NCI-H2081 treated with DMSO at 0.1 percent for 48 hours (cell line): ENCODE results near the gene RP2.

Source experiments
- DNase-seq: peaks from one replicate; lab custom pipeline; 2025; lab: John Stamatoyannopoulos, UW

Gene RP2

DNA sequence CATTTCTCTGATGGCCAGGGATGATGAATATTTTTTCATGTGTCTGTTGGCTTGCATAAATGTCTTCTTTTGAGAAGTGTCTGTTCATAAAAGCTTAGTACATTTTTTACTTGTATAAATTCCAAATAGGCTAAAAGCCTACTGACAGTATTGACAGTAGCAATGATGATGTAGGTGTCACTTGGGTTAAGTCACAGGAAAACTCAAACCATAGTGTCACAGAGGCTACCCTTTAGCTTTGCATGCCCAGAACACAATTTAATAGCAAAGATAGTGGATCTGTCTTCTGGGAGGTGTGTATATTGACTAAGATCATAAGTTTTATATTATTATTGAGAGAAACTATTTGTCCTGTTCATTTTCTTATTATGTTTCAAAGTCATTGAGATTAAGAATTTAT lies 8.1 kb downstream of the RP2 start:
- no peak for DNase-seq

DNA sequence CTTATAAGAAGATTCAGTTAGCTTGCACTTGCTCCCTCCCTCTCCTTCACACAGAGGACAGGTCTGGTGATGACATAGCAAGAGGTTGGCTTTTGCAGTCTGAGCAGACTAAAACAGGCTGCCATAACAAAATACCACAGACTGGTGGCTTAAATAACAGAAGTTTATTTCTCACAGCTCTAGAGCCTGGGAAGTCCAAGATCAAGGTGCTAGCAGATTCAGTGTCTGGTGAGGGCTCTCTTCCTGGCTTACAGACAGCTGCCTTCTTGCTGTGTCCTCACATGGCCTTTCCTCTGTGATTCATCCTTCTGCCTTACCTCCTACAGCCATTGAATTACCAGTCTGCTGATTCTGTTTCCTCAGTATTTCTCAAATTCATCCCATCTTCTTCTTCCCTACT lies 13.1 kb downstream of the RP2 start:
- no peak for DNase-seq

DNA sequence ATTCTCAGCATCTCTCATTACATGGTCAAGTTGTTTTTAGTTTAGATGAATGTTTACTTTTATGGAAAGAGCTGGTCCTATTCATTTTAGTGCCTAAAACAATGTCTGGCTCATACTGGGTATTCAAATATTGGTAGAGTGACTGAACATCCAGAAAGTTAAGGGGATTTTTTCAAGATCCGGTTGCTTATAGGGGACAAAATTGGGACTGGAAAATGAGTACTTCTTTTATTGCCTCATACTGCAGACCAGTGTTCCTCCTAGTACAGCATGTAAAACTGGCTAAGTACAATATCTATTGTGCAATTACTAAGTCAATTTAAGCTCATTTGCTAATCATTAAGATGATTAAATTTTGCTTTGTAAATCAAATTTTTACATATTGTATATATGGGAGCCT lies 13.9 kb downstream of the RP2 start:
- DNase-seq: no peak

DNA sequence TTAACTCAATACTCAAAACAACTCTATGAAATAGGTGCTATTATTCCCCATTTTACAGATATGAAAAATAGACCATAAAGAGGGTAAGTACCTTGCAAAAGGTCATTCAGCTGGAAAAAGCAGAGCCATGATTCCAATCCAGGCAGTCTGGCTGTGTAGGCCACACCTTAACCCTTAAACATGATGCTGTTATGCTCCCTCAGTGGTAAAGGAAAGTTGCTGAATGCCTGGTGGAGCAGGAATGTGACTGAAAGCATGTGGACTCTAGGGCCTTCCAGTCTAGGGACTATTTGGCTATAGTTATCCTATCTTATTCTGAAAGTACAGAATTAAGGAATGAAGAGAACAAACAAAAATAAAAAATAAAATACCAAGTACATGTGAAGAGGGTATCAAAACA lies 19.6 kb downstream of the RP2 start:
- no peak for DNase-seq

DNA sequence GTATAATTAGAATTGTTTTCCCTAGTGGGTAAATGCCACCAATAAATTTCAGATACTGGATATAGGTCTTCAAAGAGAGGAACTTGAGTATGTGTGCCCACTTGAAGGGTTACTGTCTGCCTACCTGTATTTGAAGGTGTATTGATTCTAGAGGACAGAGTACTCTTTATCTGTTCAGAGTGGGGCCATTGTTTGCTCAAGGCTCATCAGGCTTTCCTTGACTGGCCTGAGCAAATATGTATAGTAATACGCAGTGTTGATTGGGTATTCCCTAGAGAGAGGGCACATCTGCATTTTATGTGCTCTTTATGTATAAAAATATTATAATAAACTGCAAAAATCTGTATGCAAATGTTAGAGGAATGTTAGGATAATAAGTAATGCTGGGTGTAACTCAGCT lies 23.7 kb downstream of the RP2 start:
- DNase-seq: no peak

DNA sequence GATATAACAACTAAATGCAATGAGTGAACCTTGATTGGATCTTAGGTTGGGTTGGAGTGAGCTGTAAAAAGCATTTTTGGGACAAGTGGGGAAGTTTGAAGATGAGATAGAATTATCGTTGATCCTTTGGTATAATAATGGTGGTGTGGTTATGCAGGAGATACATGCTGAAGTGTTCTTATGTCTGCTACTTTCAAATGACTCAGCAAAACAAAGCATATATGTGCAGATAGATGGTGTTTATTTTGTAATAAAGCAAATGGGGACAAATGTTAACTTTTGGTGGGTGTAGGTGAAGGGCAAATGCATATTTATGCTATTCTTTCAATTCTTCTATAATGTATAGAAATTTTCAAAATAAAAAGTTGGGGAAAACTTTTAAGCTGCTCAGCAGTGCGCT lies 26.2 kb downstream of the RP2 start:
- DNase-seq: no peak

DNA sequence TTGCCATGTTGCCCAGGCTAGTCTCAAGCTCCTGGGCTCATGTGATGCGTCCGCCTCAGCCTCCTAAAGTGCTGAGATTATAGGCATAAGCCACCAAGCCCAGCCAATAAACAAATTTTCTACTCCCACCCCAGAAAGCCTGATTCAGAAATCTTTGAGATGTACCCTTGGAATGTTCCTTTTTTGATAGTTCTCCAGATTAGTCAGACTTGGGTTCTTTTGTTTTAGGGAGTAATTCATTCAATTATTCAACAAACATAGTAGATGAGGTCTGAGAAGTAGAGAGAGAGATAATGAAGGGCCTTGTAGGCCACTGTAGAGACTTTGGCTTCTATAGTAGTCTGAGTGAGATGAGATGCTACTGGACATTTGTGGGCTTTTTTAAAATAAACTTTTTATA lies 27.8 kb downstream of the RP2 start:
- no peak for DNase-seq

DNA sequence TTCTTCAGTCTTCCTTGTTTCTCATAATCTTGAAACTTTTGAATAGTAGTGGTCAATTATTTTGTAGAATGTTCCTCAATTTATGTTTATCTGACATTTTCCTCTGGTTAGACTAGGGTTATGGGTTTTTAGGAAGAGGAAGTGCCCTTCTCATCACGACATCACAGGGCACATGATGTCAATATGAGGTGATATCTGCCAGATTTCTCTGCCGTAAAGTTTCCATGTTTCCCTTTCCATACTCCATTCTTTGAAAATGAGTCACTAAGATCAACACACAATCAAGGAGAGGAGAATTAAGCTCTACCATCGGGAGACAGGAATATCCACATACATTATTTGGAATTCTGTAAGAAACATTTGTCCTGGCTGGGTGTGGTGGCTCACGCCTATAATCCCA lies 28.4 kb downstream of the RP2 start:
- DNase-seq: no peak

DNA sequence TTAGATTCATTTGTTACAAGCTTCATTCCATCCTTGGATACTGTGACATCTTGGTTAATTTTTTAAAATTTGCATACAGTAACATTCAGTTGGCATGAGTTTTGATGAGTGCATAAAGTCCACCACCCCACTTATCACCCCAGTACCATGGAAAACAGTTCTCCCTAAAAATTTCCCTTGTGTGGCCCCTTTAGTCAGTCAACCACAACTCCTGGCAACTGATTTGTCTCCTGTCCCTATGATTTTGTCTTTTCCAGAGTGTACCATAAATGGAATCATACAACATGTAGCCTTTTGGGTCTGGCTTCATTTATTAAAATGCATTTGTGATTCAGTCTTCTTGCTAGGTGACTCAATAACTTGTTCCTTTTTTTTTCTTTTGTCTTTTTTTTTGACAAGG lies 29.9 kb downstream of the RP2 start:
- no peak for DNase-seq

DNA sequence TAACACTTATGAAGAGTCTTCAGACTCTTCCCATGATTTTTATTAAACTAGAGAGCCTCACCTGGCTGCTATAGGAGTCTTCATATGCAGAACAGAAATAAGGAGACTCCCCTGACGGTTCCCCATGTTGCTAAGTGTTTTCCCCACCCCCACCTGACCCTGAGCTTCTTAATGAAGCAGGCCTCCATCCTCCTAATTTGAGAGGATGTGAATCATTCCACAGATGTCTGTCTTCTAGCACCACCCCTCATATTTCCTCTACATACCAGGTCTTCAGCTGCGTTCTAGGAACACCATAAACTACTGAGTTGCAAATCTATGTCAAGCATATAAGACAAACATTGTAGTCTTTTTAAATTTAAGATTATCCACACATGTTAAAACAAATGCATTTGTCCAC lies 36.9 kb downstream of the RP2 start:
- no peak for DNase-seq

DNA sequence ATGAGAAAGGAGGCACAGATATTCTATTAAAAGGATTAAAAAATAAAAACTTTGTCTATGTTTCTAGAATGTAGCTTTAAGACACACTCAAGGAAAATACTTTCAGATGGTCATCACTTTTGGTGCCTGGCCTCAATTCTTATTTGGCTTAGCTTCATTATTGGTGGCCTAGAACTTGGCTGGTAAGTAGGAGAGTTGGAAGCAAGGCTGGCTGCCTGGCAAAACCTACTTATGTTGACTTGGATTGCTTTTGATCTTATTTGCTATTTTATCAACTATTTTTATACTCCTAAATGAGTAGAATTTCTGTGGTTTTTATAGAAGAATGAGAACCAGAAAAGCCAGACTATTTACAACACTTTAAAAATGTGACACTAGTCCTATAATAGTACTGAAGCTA lies 40.1 kb downstream of the RP2 start:
- DNase-seq: no peak

DNA sequence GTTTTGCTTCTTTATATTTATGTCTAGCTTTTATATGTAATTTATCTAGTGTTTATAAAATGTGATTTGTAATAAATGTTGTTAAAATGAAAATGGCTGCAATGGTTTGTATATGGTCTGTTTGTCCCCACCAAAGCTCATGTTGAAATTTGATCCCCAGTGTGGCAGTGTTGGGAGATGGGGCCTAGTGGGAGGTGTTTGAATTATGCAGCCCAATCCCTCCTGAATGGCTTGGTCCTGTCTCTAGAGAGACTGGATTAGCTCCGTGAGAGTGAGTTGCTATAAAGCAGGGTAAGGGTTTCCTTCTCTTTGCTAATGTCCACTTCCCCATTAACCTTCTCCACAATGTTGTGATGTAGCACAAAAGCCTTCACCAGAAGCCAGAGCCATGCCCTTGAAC lies 45.4 kb downstream of the RP2 start:
- no peak for DNase-seq

DNA sequence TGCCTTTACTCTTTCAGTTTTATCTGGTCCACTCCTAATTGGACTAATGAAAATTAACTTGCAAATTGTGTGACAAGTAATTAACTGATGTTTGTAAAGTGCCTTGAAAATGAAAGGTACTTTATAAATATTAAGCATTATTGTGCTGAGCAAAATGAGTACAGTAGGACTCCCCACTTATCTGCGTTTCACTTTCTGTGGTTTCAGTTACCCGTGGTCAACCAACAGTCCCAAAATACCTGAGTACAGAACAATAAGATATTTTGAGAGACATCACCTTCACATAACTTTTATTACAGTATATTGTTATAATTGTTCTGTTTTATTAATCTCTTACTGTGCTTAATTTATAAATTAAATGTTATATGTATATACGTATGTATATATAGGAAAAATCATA lies 48.0 kb downstream of the RP2 start:
- DNase-seq: no peak

DNA sequence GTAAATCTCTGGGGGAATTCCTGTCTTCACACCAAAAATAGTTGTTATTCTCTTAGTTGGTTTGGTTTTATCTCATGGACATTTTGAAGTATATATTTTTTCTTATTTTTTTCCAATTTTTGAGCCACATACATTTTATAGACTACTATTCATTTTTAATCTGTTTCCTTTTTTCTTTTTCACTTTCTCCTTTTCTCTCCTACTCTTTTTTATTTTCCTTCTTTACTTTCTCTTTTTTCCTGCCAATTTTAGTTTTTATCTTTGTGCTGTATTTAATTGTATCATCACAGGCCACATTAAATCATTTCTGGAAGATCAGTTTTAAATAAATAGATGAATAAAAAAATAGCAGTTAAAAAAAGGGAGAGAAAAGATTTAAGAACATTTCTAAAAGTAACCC lies 61.4 kb downstream of the RP2 start:
- DNase-seq: no peak

DNA sequence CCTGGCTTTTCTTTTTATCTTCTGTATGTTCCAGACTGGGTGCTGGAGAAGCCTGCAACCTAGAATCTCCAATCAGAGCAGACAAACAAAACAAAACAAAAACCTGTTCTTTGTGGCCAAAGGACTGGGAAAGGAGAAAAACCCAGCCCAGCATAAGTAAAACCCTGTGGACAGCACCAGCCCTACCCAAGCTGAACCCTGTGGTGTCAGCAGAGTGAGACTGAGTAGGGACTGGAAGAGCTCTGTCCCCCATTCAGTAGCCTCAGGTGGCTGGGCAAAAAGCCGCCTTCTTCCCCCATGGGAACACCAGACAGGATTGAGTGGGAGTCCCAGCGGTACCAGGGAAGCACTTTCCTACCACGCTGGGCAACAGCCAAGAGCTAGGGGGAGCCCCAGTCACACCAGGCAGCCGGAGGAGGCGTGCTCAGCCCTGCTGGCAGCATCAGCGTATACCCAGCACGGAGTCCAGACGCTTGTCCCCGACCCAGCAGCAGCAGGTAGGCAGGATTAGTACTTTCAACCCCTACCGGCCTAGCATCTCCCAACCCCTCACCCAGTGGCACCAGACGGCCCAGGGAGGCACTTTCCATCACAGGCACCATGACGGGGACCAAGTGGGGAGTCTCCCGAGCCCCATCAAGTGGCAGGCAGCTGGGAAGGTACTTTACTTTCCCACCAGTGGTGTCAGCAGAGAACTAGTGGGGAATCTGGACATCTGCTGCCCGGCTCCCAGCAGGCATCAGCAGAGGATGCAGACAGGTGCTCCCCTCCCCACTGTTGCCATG lies 66.8 kb downstream of the RP2 start:
- DNase-seq: peak; percentile 35

DNA sequence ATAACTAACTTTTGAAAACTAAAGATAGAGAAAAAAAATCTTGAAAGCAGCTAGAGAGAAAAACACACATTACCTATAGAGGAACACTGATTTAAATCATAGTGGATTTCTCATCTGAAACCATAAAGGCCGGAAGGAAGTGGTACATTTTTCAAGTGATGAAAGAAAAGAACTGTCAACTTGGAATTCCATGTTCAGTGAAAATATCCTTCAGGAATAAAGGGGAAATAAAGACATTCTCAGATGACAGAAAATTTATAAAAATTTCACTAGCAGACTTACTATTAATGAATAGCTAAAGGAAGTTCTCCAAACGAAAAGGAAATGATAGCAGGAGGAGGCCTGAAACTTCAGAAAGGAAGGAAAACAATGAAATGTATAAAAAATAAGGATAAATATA lies 67.8 kb downstream of the RP2 start:
- no peak for DNase-seq

DNA sequence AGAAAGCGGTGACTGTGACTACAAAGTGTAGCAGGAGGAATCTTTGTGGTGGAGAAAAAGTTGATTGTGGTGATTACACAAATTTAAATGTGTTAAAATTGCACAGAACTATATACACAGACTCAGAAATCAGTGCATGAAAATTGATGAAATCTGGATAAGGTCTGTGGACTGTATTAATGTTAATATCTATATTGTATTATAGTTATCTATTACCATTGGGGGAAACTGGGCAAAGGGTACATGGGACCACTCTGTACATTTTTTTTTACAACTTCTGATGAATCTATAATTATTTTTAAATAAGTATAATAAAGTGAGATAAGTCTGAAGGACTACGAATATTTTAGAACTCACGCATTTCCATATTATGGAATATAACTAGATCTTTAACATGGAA lies 73.6 kb downstream of the RP2 start:
- DNase-seq: no peak

DNA sequence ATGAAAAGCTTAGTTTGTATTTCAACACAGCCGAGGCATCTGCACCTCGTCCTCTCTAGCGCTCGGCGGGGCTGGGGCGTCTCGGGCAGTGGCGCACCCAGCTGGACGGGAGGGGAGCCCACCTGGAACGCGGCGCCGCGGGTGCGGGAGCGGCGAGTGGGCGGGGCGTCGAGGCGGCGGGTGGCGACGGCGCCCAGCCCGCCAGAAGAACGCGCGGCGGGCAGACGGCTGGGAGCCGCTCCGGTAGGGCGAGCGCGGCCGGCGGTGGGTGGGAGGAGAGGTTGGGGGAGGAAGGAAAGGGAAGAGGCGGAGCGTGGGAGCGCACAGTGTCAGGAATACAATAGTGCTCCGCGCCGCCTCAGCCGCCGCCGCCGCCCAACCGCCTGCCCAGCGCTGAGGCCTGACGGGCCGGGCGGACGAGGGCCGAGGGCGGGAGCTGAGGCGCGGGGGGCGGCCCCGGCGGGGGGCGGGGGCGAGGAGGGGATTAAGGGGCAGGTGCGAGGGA lies 75.3 kb downstream of the RP2 start, which contains the start of gene JADE3:
Gene JADE3, plus strand, starts transcription at position 324 of the 505 bp plus-strand sequence. CDS start 72,474 bp downstream, outside the sequence.
- DNase-seq: peak; percentile 23

DNA sequence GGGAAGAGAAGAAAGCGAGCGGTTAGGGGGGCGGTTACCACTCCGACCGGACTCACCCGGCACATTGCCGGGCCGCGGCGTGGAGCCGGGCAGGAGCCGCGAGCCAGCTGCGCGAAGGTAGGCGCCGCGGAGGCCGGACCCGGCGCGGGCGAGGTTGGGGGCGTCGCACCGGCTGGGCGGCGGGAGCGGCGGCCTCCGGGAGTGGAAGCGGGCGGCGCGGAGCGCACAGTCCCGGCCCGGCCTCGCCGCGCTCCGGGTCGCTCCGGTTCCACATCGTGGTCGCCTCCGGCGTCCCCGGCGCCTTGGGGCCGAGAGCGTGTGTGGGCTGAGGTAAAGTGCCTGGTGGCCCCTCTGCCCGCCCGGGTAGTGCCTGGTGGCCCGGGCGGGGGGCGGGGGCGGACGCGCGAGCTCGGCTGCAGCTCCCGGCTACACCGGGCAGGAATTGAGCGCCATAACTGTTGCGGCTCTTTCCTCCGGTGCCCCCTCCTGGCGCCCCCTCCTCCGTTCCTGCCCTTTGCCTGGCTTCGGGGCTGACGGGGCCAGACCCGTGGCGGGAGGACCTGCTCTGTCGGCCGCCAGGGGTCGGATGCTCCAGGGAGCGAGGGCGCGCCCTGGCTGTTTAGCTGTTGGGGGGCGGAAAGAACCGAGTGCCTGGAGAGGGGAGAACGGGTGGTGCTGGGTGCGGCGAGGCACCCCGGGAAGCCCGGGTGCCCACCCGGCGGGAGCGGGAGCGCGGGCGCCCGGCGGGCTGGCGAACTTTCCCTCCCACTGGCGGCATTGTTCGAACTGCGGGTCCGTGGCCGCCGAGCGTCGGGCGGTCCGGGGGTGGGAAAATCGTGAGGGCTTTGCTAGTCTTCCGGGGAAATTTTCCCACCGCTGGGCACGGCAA lies 76.0 kb downstream of the RP2 start:
- no peak for DNase-seq

DNA sequence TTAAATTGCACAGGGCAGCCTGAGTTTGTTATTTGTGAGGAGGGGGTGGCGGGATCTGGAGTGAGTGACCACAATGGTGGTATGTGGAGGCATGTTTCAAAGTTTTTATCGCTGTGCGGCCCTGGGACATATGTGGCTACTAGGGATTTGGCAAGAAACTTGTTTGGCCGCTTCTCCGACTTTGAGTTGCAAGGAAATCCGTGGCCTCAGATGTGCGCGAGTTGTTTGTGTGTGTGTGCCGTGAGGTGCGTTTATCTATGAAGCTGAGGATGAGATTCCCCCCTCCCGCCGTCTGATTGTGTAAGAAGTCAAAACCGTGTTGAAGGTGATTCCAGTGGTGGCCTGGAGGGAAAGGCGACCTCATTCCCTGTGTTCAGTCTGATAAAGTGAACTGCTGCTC lies 76.8 kb downstream of the RP2 start:
- no peak for DNase-seq

DNA sequence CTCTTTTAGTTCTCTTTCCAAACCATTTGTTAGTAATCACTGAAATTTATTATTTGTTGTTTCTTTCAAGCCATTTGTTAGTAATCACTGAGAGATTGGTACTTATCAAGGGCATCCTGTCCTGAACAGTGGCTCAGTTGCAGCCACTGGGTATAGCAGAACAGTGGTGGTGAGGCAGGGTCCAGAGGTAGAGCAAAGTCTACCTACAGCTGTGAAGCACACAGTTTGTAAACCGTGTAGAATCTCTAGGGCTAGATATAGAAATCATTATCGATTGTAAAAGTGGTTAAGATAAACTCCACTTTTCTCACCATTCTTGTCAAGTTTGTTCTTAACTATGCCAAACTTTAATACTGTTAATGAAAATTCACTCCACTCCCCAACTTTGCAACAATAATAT lies 79.4 kb downstream of the RP2 start:
- no peak for DNase-seq

DNA sequence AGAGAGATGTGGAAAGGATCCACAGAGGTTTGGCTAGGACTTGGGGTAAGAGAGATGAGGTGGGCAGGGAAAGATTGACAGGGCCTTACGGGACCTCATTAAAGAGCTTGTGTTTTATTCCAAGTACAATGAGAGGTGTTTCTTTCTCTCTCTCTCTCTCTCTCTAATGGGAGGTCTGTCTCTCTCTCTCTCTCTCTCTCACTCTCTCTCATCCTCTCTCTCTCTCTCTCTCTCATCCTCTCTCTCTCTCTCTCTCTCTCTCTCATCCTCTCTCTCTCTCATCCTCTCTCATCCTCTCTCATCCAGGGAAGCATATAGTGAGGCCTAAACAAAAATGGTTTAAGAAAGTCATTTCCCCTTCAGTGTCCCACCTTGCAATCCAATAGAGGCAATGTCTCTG lies 80.8 kb downstream of the RP2 start:
- DNase-seq: no peak

DNA sequence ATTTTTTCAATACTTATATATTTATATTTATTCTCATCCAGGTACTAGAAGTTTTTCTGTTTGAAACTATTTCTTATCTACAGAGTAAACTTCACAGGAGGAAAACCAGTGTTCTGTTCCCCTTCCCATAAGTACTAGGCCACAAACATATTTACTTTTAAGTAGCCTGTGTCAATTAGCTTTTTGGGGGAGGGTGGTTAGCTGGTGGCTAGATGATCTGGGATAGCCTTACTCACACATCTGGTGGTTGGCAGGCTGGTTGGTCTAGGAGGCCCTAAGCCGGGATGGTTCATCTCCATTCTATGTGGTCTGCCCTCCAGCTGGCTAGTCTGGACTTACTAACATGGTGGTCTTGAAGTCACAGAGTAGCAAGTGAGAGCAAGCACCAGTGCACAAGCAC lies 81.6 kb downstream of the RP2 start:
- no peak for DNase-seq
